H1 (cell line): Measurements from ENCODE around the gene SOX8. TPM values are rescaled to one million over a fixed set of nuclear protein-coding genes. Genes with fewer than 3 reads are reported as not detected.

Experiments used
- CTCF ChIA-PET: fragments of 300-600 bp; sonication (Branson Sonifier 250); formaldehyde crosslinking; loops from one replicate; lab custom pipeline; 2021; ENCODE audit not compliant: partially characterized antibody; lab: Charles Lee
- POLR2A ChIA-PET: fragments of 300-600 bp; sonication (Branson Sonifier 250); formaldehyde crosslinking; loops from one replicate; lab custom pipeline; 2021; ENCODE audit warnings: inconsistent platforms; ENCODE audit not compliant: partially characterized antibody; lab: Charles Lee
- DNase-seq, 2 experiments: peaks; one replicate each; pipeline versions ENCODE4 v3.0.0 to v3.0.0-alpha.2; 2010 to 2022; ENCODE audit warnings: low spot score in 2 of 2, low read depth in 1 of 2, mixed read lengths in 1 of 2
- FAIRE-seq: peaks from 2 replicates; lab custom pipeline; 2011; peaks lifted over from hg19 to GRCh38; lab: Jason Lieb, UNC
- H2AFZ ChIP-seq: 2 replicates; pipeline ENCODE4 v1.8.1; 2012; ENCODE audit warnings: low read length, inconsistent platforms
- H2AK5ac ChIP-seq: 2 replicates; pipeline ENCODE4 v1.6.1; 2013; ENCODE audit warnings: low read depth, low read length
- H2BK120ac ChIP-seq: replicated peaks from 2 replicates; pipeline ENCODE3; 2013; ENCODE audit warnings: low read depth, low read length, inconsistent platforms
- H2BK12ac ChIP-seq: 2 replicates; pipeline ENCODE4 v1.6.1; 2013; ENCODE audit warnings: low read depth, low read length
- H2BK15ac ChIP-seq: 2 replicates; pipeline ENCODE4 v1.6.1; 2013; ENCODE audit warnings: low read length
- H2BK20ac ChIP-seq: 2 replicates; pipeline ENCODE4 v1.6.1; 2013; ENCODE audit warnings: low read length
- H2BK5ac ChIP-seq: 2 replicates; pipeline ENCODE4 v1.6.1; 2013; ENCODE audit warnings: low read depth, low read length
- H3K14ac ChIP-seq: 2 replicates; pipeline ENCODE4 v1.6.1; 2013; ENCODE audit warnings: inconsistent platforms; ENCODE audit not compliant: insufficient read length
- H3K18ac ChIP-seq: 2 replicates; pipeline ENCODE4 v1.6.1; 2013; ENCODE audit warnings: low read length; ENCODE audit errors: extremely low read depth
- H3K23ac ChIP-seq: 2 replicates; pipeline ENCODE4 v1.6.1; 2013; ENCODE audit warnings: inconsistent platforms; ENCODE audit not compliant: insufficient read length
- H3K23me2 ChIP-seq: 2 replicates; pipeline ENCODE4 v1.6.1; 2013; ENCODE audit warnings: low read depth, low read length
- H3K27ac ChIP-seq: 2 replicates; pipeline ENCODE4 v1.6.1; 2011; ENCODE audit warnings: low read depth, low read length, inconsistent platforms
- H3K27me3 ChIP-seq, 4 experiments: replicated peaks in 1 of 4; 1 replicate in 1 of 4; 2 replicates in 3 of 4; pipeline versions ENCODE4 v1.6.1 to v1.8.1; 2011 to 2013; ENCODE audit warnings: low read length in 3 of 4, mild to moderate bottlenecking in 3 of 4, inconsistent platforms in 2 of 4, mixed read lengths in 2 of 4, moderate library complexity in 1 of 4; ENCODE audit not compliant: control insufficient read depth in 3 of 4, insufficient read depth in 3 of 4; ENCODE audit errors: extremely low read depth in 1 of 4
- H3K36me3 ChIP-seq, 4 experiments: 2 replicates each; pipeline versions ENCODE4 v1.6.1 to v1.8.1; 2011 to 2013; ENCODE audit warnings: mild to moderate bottlenecking in 4 of 4, low read length in 3 of 4, moderate library complexity in 2 of 4, control low read depth in 1 of 4, inconsistent platforms in 1 of 4; ENCODE audit not compliant: insufficient read depth in 4 of 4, control insufficient read depth in 2 of 4
- H3K4ac ChIP-seq: replicated peaks from 2 replicates; pipeline ENCODE3; 2013; ENCODE audit warnings: low read length, low read depth, mixed read lengths, inconsistent platforms; ENCODE audit not compliant: insufficient read length
- H3K4me1 ChIP-seq, 4 experiments: replicated peaks in 1 of 4; 1 replicate in 1 of 4; 2 replicates in 3 of 4; pipeline versions ENCODE4 v1.6.1 to v1.8.1; 2011 to 2013; ENCODE audit warnings: low read length in 3 of 4, inconsistent platforms in 2 of 4, mixed read lengths in 1 of 4; ENCODE audit not compliant: insufficient read depth in 4 of 4, control insufficient read depth in 3 of 4
- H3K4me2 ChIP-seq, 2 experiments: 2 replicates each; pipeline versions ENCODE4 v1.6.1 to v1.8.1; 2011 to 2013; ENCODE audit warnings: low read depth in 2 of 2, low read length in 2 of 2, control low read depth in 1 of 2, inconsistent platforms in 1 of 2, mild to moderate bottlenecking in 1 of 2; ENCODE audit not compliant: insufficient read depth in 1 of 2
- H3K4me3 ChIP-seq, 4 experiments: fragments of 200-600, 300-600 bp in 1 of 4; sonication (generic), shearing (Covaris generic), sonication (Bioruptor Twin) in 1 of 4; 2 replicates each; pipeline versions ENCODE4 v1.5.1 to v1.8.1; 2011 to 2016; ENCODE audit warnings: low read length in 4 of 4, low read depth in 3 of 4, control low read depth in 2 of 4, inconsistent platforms in 2 of 4, mild to moderate bottlenecking in 2 of 4, mixed read lengths in 1 of 4, moderate library complexity in 1 of 4; ENCODE audit not compliant: insufficient read depth in 2 of 4; ENCODE audit errors: extremely low read depth in 1 of 4
- H3K56ac ChIP-seq: replicated peaks from 2 replicates; pipeline ENCODE3; 2013; ENCODE audit warnings: low read depth, mild to moderate bottlenecking, mixed read lengths, low read length, inconsistent platforms; ENCODE audit not compliant: insufficient read length
- H3K79me1 ChIP-seq: 2 replicates; pipeline ENCODE4 v1.6.1; 2013; ENCODE audit warnings: low read depth, low read length, control low read depth
- H3K79me2 ChIP-seq, 2 experiments: 2 replicates each; pipeline versions ENCODE4 v1.6.1 to v1.8.1; 2012 to 2013; ENCODE audit warnings: low read length in 2 of 2, mild to moderate bottlenecking in 2 of 2, inconsistent platforms in 1 of 2; ENCODE audit not compliant: insufficient read depth in 2 of 2, control insufficient read depth in 1 of 2
- H3K9ac ChIP-seq, 4 experiments: replicated peaks in 1 of 4; 1 replicate in 1 of 4; 2 replicates in 3 of 4; pipeline versions ENCODE4 v1.6.1 to v1.8.1; 2011 to 2013; ENCODE audit warnings: low read depth in 3 of 4, low read length in 3 of 4, control low read depth in 2 of 4, mild to moderate bottlenecking in 2 of 4, moderate library complexity in 2 of 4, inconsistent platforms in 1 of 4; ENCODE audit errors: extremely low read depth in 1 of 4
- H3K9me3 ChIP-seq, 2 experiments: 2 replicates each; pipeline versions ENCODE4 v1.6.1 to v1.8.1; 2012 to 2013; ENCODE audit warnings: mild to moderate bottlenecking in 2 of 2, moderate library complexity in 2 of 2, control low read depth in 1 of 2, inconsistent platforms in 1 of 2, low read depth in 1 of 2, low read length in 1 of 2, mixed read lengths in 1 of 2; ENCODE audit not compliant: insufficient read depth in 2 of 2
- H4K20me1 ChIP-seq, 2 experiments: replicated peaks in 1 of 2; 2 replicates each; pipeline versions ENCODE3 to v1.8.1; 2011 to 2013; ENCODE audit warnings: inconsistent platforms in 2 of 2, low read length in 2 of 2, mild to moderate bottlenecking in 1 of 2; ENCODE audit not compliant: insufficient read depth in 2 of 2, control insufficient read depth in 1 of 2
- H4K5ac ChIP-seq: 2 replicates; pipeline ENCODE4 v1.6.1; 2013; ENCODE audit warnings: low read length, low read depth, mixed read lengths, inconsistent platforms; ENCODE audit not compliant: insufficient read length
- H4K8ac ChIP-seq: 2 replicates; pipeline ENCODE4 v1.8.0; 2013; ENCODE audit warnings: mild to moderate bottlenecking, moderate library complexity, low read length, inconsistent platforms; ENCODE audit not compliant: insufficient read depth; ENCODE audit errors: extremely low read depth
- H4K91ac ChIP-seq: replicated peaks from 2 replicates; pipeline ENCODE3; 2013; ENCODE audit warnings: low read length, mixed read lengths, inconsistent platforms; ENCODE audit not compliant: insufficient read length
- CBX5 ChIP-seq: fragments of 300-800, 300-1000 bp; sonication (generic); IDR thresholded peaks from 2 replicates; pipeline ENCODE4 v1.7.1; 2016; ENCODE audit warnings: antibody characterized with exemption, low read length, low read depth
- CHD2 ChIP-seq: IDR thresholded peaks from 2 replicates; pipeline ENCODE4 v1.6.1; 2012; ENCODE audit warnings: low read length, improper control_type of control experiment
- EP300 ChIP-seq, 2 experiments: IDR thresholded peaks; 1 replicate in 1 of 2; 2 replicates in 1 of 2; pipeline ENCODE4 v1.6.1; 2011 to 2012; ENCODE audit warnings: low read depth in 2 of 2, low read length in 2 of 2, mild to moderate bottlenecking in 2 of 2, borderline replicate concordance in 1 of 2, inconsistent platforms in 1 of 2, moderate library complexity in 1 of 2
- FOSL1 ChIP-seq: IDR thresholded peaks from 2 replicates; pipeline ENCODE4 v1.6.1; 2011; ENCODE audit warnings: mild to moderate bottlenecking, low read depth, low read length, moderate library complexity; ENCODE audit not compliant: insufficient read depth
- HDAC6 ChIP-seq: IDR thresholded peaks from one replicate; pipeline ENCODE4 v1.7.1; 2012; ENCODE audit warnings: low read depth, mild to moderate bottlenecking, inconsistent platforms, low read length, moderate library complexity
- JUND ChIP-seq: IDR thresholded peaks from 2 replicates; pipeline ENCODE4 v1.6.1; 2011; ENCODE audit warnings: mild to moderate bottlenecking, improper control_type of control experiment, low read length
- KDM1A ChIP-seq: fragments of 200-600, 300-600 bp; sonication (generic); IDR thresholded peaks from 2 replicates; pipeline ENCODE4 v1.7.1; 2016; ENCODE audit warnings: mild to moderate bottlenecking, low read length, borderline replicate concordance
- MAX ChIP-seq: IDR thresholded peaks from 2 replicates; pipeline ENCODE4 v1.6.1; 2012; ENCODE audit warnings: inconsistent platforms
- RXRA ChIP-seq: IDR thresholded peaks from 2 replicates; pipeline ENCODE4 v1.6.1; 2011; ENCODE audit warnings: low read depth, mild to moderate bottlenecking, low read length, moderate library complexity; ENCODE audit not compliant: insufficient read depth
- TBP ChIP-seq: IDR thresholded peaks from 2 replicates; pipeline ENCODE4 v1.6.1; 2011; ENCODE audit warnings: low read depth, low read length, improper control_type of control experiment
- WGBS, 2 experiments: shearing (Covaris generic) in 1 of 2; methylation state at CpG; one replicate each; pipeline versions ENCODE4 v1.1.6 to v1.1.7; 2013 to 2015; ENCODE audit warnings: low lambda C conversion rate in 2 of 2, mixed read lengths in 2 of 2, inconsistent platforms in 1 of 2, low coverage in 1 of 2, missing lambda C conversion rate in 1 of 2; ENCODE audit not compliant: insufficient replicate concordance in 2 of 2, insufficient coverage in 1 of 2, insufficient read length in 1 of 2; ENCODE audit errors: extremely low coverage in 1 of 2, missing lambda C conversion rate in 1 of 2; 5-methylcytosine and 5-hydroxymethylcytosine counted together
- polyA plus RNA-seq, 7 experiments: library from polyadenylated mRNA; depleted of rRNA in 3 of 7; stranded (reverse) in 5 of 7; unstranded in 2 of 7; fragments of >200 nt in 5 of 7; fragments of 200-250 nt in 2 of 7; gene quantifications; 1 replicate in 5 of 7; 2 replicates in 1 of 7; 4 replicates in 1 of 7; pipeline versions ENCODE4 v1.2.1 to v1.2.3, GENCODE V29; 2011 to 2013; ENCODE audit warnings: missing spikeins in 2 of 7, mixed read lengths in 2 of 7
- total RNA-seq: library from RNA; stranded (reverse); fragmentation: NEBNext Ultra II Directional; extraction: Animal tissue kit (Norgen Biotek cat#: 25700); gene quantifications from 2 replicates; pipeline ENCODE4 v1.2.1, GENCODE V29; 2021

The SOX8 gene
- total and polyA plus RNA-seq, 2 of the 8 experiments (the other 6 are each of a cell fraction or from before 2014, with no cell fraction given), result 2.2 to 5.7 TPM

GRCh38 chr16:1026057-1026783 lies 44.6 kb downstream of the SOX8 start:
- no peaks in the 10 kb centered on the region for H3K27me3 ChIP-seq
- CTCF ChIA-PET, result no interaction called here

More at GRCh38 chr16:1026057-1026783, 44.6 kb downstream of the SOX8 start:
- H3K23me2 ChIP-seq, result no peaks in the 10 kb centered on the region
- DNase-seq, result no peak
- WGBS, 2 experiments, result 85% methylated on average over 35 of the region's 35 CpGs; no CpG with 5 or more reads in 1 of the 2 experiments
- no peak for FAIRE-seq
- no peak overlapping the region for H4K91ac ChIP-seq
- no peak overlapping the region for H3K4me2 ChIP-seq
- POLR2A ChIA-PET, result no interaction called here
- H3K79me1 ChIP-seq, result no peaks in the 10 kb centered on the region
- H2BK20ac ChIP-seq, result no peak overlapping the region
- no peak overlapping the region for H3K9ac ChIP-seq
- no peaks in the 10 kb centered on the region for H3K79me2 ChIP-seq
- no peaks in the 10 kb centered on the region for H3K36me3 ChIP-seq
- no peaks in the 10 kb centered on the region; a peak in 1 of 7 replicates for H3K4me1 ChIP-seq
- no peak overlapping the region for H3K23ac ChIP-seq
- H3K4me3 ChIP-seq, result no peak overlapping the region
- H2BK12ac ChIP-seq, result no peak overlapping the region
- no peaks in the 10 kb centered on the region for H4K20me1 ChIP-seq
- H2BK120ac ChIP-seq, result no peak overlapping the region
- no peak overlapping the region for H2AK5ac ChIP-seq
- H3K56ac ChIP-seq, result no peak overlapping the region
- H2AFZ ChIP-seq, result no peak overlapping the region
- TF ChIP-seq EP300 (IDR thresholded peaks at IDR 0.05; ENCODE audit: borderline replicate concordance in 1 of 2, low read depth in 2 of 2, low read length in 2 of 2) (no peak), TBP (no peak), JUND (no peak), FOSL1 (no peak), HDAC6 (no peak), CHD2 (no peak), RXRA (no peak), MAX (no peak), CBX5 (no peak), KDM1A (no peak)
- no peak overlapping the region for H2BK15ac ChIP-seq
- H3K9me3 ChIP-seq, result peaks cover 4% of the 10 kb centered on the region in 2 experiments; a peak in 2 of 4 replicates
- H4K8ac ChIP-seq, result no peak overlapping the region
- no peak overlapping the region for H3K14ac ChIP-seq
- no peak overlapping the region for H3K27ac ChIP-seq
- H3K4ac ChIP-seq, result no peak overlapping the region
- H4K5ac ChIP-seq, result no peak overlapping the region
- no peak overlapping the region for H2BK5ac ChIP-seq
- H3K18ac ChIP-seq, result no peak overlapping the region
